H9 (cell line): ENCODE results near the gene LDHA. TPM values are rescaled to one million over a fixed set of nuclear protein-coding genes. Genes with fewer than 3 reads are reported as not detected.

Experiments used
- DNase-seq: peaks from one replicate; pipeline ENCODE4 v3.0.0-alpha.2; 2017
- H2AFZ ChIP-seq: one replicate; pipeline ENCODE4 v1.6.1; 2013; ENCODE audit warnings: mild to moderate bottlenecking, low read length, control low read depth, moderate library complexity
- H2AK5ac ChIP-seq: 2 replicates; pipeline ENCODE4 v1.6.1; 2013; ENCODE audit warnings: low read length, control low read depth, mixed read lengths; ENCODE audit not compliant: insufficient read length
- H2BK120ac ChIP-seq: one replicate; pipeline ENCODE4 v1.6.1; 2013; ENCODE audit warnings: low read depth, mild to moderate bottlenecking, low read length, control low read depth, inconsistent platforms; ENCODE audit not compliant: poor library complexity, severe bottlenecking
- H2BK12ac ChIP-seq: 2 replicates; pipeline ENCODE4 v1.6.1; 2013; ENCODE audit warnings: low read length, control low read depth, mixed read lengths, low read depth; ENCODE audit not compliant: insufficient read length
- H2BK15ac ChIP-seq: 2 replicates; pipeline ENCODE4 v1.6.1; 2013; ENCODE audit warnings: low read depth, low read length, control low read depth
- H2BK20ac ChIP-seq: one replicate; pipeline ENCODE4 v1.6.1; 2013; ENCODE audit warnings: low read depth, mild to moderate bottlenecking, low read length, control low read depth, inconsistent platforms; ENCODE audit not compliant: poor library complexity, severe bottlenecking
- H2BK5ac ChIP-seq: 2 replicates; pipeline ENCODE4 v1.6.1; 2013; ENCODE audit warnings: low read length, control low read depth, mixed read lengths; ENCODE audit not compliant: insufficient read length
- H3K14ac ChIP-seq: 2 replicates; pipeline ENCODE4 v1.6.1; 2013; ENCODE audit warnings: low read length, control low read depth; ENCODE audit not compliant: insufficient read depth
- H3K18ac ChIP-seq: 2 replicates; pipeline ENCODE4 v1.6.1; 2013; ENCODE audit warnings: low read depth, mild to moderate bottlenecking, mixed read lengths, low read length, control low read depth; ENCODE audit not compliant: insufficient read length
- H3K23ac ChIP-seq: 2 replicates; pipeline ENCODE4 v1.6.1; 2013; ENCODE audit warnings: low read length, control low read depth, mixed read lengths, low read depth; ENCODE audit not compliant: insufficient read length
- H3K23me2 ChIP-seq: 2 replicates; pipeline ENCODE4 v1.6.1; 2013; ENCODE audit warnings: low read depth, mild to moderate bottlenecking, mixed read lengths, low read length, control low read depth; ENCODE audit not compliant: insufficient read length, poor library complexity, severe bottlenecking
- H3K27ac ChIP-seq: 2 replicates; pipeline ENCODE4 v1.5.1; 2013; ENCODE audit warnings: low read length, control low read depth, mixed read lengths, low read depth; ENCODE audit not compliant: insufficient read length
- H3K27me3 ChIP-seq: 2 replicates; pipeline ENCODE4 v1.6.1; 2013; ENCODE audit warnings: low read length, control low read depth, inconsistent platforms; ENCODE audit not compliant: insufficient read depth
- H3K4ac ChIP-seq: 2 replicates; pipeline ENCODE4 v1.6.1; 2013; ENCODE audit warnings: low read depth, mild to moderate bottlenecking, control low read depth, inconsistent platforms, low read length, moderate library complexity
- H3K4me1 ChIP-seq: 2 replicates; pipeline ENCODE4 v1.6.1; 2013; ENCODE audit warnings: low read length, control low read depth, inconsistent platforms; ENCODE audit not compliant: insufficient read depth
- H3K4me2 ChIP-seq: 2 replicates; pipeline ENCODE4 v1.6.1; 2013; ENCODE audit warnings: low read length, control low read depth, mixed read lengths; ENCODE audit not compliant: insufficient read length, insufficient read depth
- H3K56ac ChIP-seq: 2 replicates; pipeline ENCODE4 v1.6.1; 2013; ENCODE audit warnings: low read depth, mild to moderate bottlenecking, mixed read lengths, low read length, control low read depth; ENCODE audit not compliant: insufficient read length
- H3K79me1 ChIP-seq: 2 replicates; pipeline ENCODE4 v1.6.1; 2013; ENCODE audit warnings: low read depth, mild to moderate bottlenecking, moderate library complexity, low read length, control low read depth, inconsistent platforms; ENCODE audit not compliant: insufficient read depth, poor library complexity, severe bottlenecking
- H3K79me2 ChIP-seq: 2 replicates; pipeline ENCODE4 v1.6.1; 2013; ENCODE audit warnings: low read length, control low read depth, inconsistent platforms; ENCODE audit not compliant: insufficient read depth
- H3K9ac ChIP-seq: 2 replicates; pipeline ENCODE4 v1.6.1; 2013; ENCODE audit warnings: low read length, control low read depth, mixed read lengths; ENCODE audit not compliant: insufficient read length; ENCODE audit errors: extremely low read depth
- H3K9me3 ChIP-seq: one replicate; pipeline ENCODE4 v1.6.1; 2013; ENCODE audit warnings: low read depth, low read length, inconsistent platforms; ENCODE audit not compliant: control insufficient read depth
- H3T11ph ChIP-seq: one replicate; pipeline ENCODE4 v1.6.1; 2013; ENCODE audit warnings: mild to moderate bottlenecking, low read length, control low read depth, inconsistent platforms
- H4K20me1 ChIP-seq: one replicate; pipeline ENCODE4 v1.6.1; 2013; ENCODE audit not compliant: control insufficient read depth, insufficient read length, insufficient read depth
- H4K5ac ChIP-seq: 2 replicates; pipeline ENCODE4 v1.6.1; 2013; ENCODE audit warnings: low read depth, mild to moderate bottlenecking, mixed read lengths, low read length, control low read depth; ENCODE audit not compliant: insufficient read length
- H4K8ac ChIP-seq: replicated peaks from 2 replicates; pipeline ENCODE4 v1.6.1; 2013; ENCODE audit warnings: low read length, control low read depth, mixed read lengths, low read depth; ENCODE audit not compliant: insufficient read length
- H4K91ac ChIP-seq: 2 replicates; pipeline ENCODE4 v1.6.1; 2013; ENCODE audit warnings: low read depth, mild to moderate bottlenecking, moderate library complexity, mixed read lengths, low read length, control low read depth; ENCODE audit not compliant: insufficient read length
- H3K27ac Mint-ChIP-seq, 3 experiments: 2 replicates in 2 of 3; 3 replicates in 1 of 3; pipeline ENCODE4 v1.8.0; 2020 to 2021; ENCODE audit warnings: mixed read lengths in 3 of 3, mild to moderate bottlenecking in 1 of 3, moderate library complexity in 1 of 3
- H3K27me3 Mint-ChIP-seq: 2 replicates; pipeline ENCODE4 v1.8.0; 2021; ENCODE audit warnings: low read depth, mild to moderate bottlenecking, moderate library complexity, mixed read lengths
- H3K36me3 Mint-ChIP-seq, 3 experiments: 2 replicates in 2 of 3; 3 replicates in 1 of 3; pipeline ENCODE4 v1.8.0; 2020 to 2021; ENCODE audit warnings: low read depth in 3 of 3, mixed read lengths in 3 of 3; ENCODE audit not compliant: insufficient read depth in 1 of 3
- H3K4me1 Mint-ChIP-seq, 2 experiments: 2 replicates each; pipeline ENCODE4 v1.8.0; 2020; ENCODE audit warnings: mixed read lengths in 2 of 2
- H3K4me3 Mint-ChIP-seq, 2 experiments: 2 replicates in 1 of 2; 3 replicates in 1 of 2; pipeline ENCODE4 v1.8.0; 2020 to 2021; ENCODE audit warnings: mild to moderate bottlenecking in 2 of 2, mixed read lengths in 2 of 2, moderate library complexity in 1 of 2
- H3K9me3 Mint-ChIP-seq, 2 experiments: 2 replicates in 1 of 2; 3 replicates in 1 of 2; pipeline ENCODE4 v1.8.0; 2020; ENCODE audit warnings: mild to moderate bottlenecking in 2 of 2, mixed read lengths in 2 of 2, moderate library complexity in 1 of 2
- WGBS: extraction: QIAGEN DNeasy Blood & Tissue Kit; methylation state at CpG from one replicate; pipeline ENCODE4 v1.1.7; 2013; ENCODE audit warnings: missing lambda C conversion rate, low lambda C conversion rate, mixed read lengths; ENCODE audit not compliant: insufficient read length; ENCODE audit errors: extremely low coverage; 5-methylcytosine and 5-hydroxymethylcytosine counted together
- microRNA-seq: library from miRNA; unstranded; fragments of <30 nt; microRNA quantifications from one replicate; pipeline ENCODE4, GENCODE V29; 2020; ENCODE audit warnings: borderline microRNAs expressed
- total RNA-seq: library from RNA; stranded (reverse); gene quantifications from 2 replicates; pipeline ENCODE4 v1.2.1, GENCODE V29; 2021
- TF ChIP-seq, protein P1 (sequence below): fragments of 200-600 bp; sonication (generic); conservative IDR thresholded peaks from 3 replicates; pipeline ENCODE4 v1.8.0; 2021; ENCODE audit warnings: antibody characterized with exemption, mild to moderate bottlenecking

Gene LDHA
- total RNA-seq, 1 experiment from 2014 or later, result 720 TPM

DNA sequence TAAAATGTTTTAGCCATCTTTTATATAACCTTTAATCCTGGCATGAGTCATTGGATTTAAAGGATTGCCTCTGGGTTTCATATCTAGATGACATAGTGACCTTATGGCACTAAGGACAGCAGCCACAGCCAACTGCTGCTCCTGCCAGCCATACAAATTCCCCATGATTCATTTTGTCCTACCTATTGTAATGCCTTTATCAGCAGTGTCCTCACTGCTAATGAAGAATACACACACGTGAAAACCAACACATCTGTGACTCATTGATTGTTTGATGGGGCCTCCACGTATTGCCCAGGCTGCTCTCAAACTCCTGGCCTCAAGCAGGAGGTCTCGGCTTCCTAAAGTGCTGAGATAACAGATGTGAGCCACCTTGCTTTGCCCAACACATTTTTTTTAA, 63.1 kb downstream of the LDHA start:
- no CpG with 5 or more reads among the region's 3 CpGs for WGBS

More for the DNA sequence above, 63.1 kb downstream of the LDHA start:
- no peak overlapping the region for H3T11ph ChIP-seq
- no peak for DNase-seq
- H3K36me3 Mint-ChIP-seq, result no peaks in the 10 kb centered on the region
- H2AFZ ChIP-seq, result no peak overlapping the region
- H3K4ac ChIP-seq, result no peak overlapping the region
- no peaks in the 10 kb centered on the region for H4K20me1 ChIP-seq
- no peak overlapping the region for H2BK20ac ChIP-seq
- H3K23ac ChIP-seq, result no peak overlapping the region
- H3K79me2 ChIP-seq, result no peaks in the 10 kb centered on the region
- H3K9me3 Mint-ChIP-seq, result no peaks in the 10 kb centered on the region
- H2BK120ac ChIP-seq, result no peak overlapping the region
- no peak overlapping the region for H3K18ac ChIP-seq
- no peaks in the 10 kb centered on the region for H3K4me1 ChIP-seq
- no peak overlapping the region for H3K56ac ChIP-seq
- no peak overlapping the region for H4K91ac ChIP-seq
- H3K14ac ChIP-seq, result no peak overlapping the region
- no peak overlapping the region for H3K4me2 ChIP-seq
- H4K8ac ChIP-seq, result no peak overlapping the region
- H3K79me1 ChIP-seq, result no peaks in the 10 kb centered on the region
- H4K5ac ChIP-seq, result no peak overlapping the region
- no peak overlapping the region for H3K27ac Mint-ChIP-seq
- no peaks in the 10 kb centered on the region for H3K23me2 ChIP-seq
- peaks cover 8 to 9% of the 10 kb centered on the region in 2 experiments for H3K4me1 Mint-ChIP-seq
- no peak overlapping the region for H3K4me3 Mint-ChIP-seq
- H3K9ac ChIP-seq, result no peak overlapping the region
- no peak overlapping the region for H2AK5ac ChIP-seq
- no peak overlapping the region for H3K27ac ChIP-seq
- no peak overlapping the region for H2BK15ac ChIP-seq
- H2BK12ac ChIP-seq, result no peak overlapping the region
- no peaks in the 10 kb centered on the region for H3K27me3 ChIP-seq
- H2BK5ac ChIP-seq, result no peak overlapping the region
- H3K27me3 Mint-ChIP-seq, result peaks cover 4% of the 10 kb centered on the region; the same call in 1 of the 2 replicates
- no peaks in the 10 kb centered on the region for H3K9me3 ChIP-seq
- TF ChIP-seq, protein P1, sequence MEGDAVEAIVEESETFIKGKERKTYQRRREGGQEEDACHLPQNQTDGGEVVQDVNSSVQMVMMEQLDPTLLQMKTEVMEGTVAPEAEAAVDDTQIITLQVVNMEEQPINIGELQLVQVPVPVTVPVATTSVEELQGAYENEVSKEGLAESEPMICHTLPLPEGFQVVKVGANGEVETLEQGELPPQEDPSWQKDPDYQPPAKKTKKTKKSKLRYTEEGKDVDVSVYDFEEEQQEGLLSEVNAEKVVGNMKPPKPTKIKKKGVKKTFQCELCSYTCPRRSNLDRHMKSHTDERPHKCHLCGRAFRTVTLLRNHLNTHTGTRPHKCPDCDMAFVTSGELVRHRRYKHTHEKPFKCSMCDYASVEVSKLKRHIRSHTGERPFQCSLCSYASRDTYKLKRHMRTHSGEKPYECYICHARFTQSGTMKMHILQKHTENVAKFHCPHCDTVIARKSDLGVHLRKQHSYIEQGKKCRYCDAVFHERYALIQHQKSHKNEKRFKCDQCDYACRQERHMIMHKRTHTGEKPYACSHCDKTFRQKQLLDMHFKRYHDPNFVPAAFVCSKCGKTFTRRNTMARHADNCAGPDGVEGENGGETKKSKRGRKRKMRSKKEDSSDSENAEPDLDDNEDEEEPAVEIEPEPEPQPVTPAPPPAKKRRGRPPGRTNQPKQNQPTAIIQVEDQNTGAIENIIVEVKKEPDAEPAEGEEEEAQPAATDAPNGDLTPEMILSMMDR, result no peak

Small RNAs within 50 kb of the gene (microRNA-seq; reads per million reads assigned to microRNA genes)
- gene MIR3159, result not detected

Other genes starting within 250 kb of the LDHA start
- gene MRGPRX4, start 221.7 kb upstream of the LDHA start, total RNA-seq, result not detected in 2 replicates
- gene SAA4, start 157.8 kb upstream of the LDHA start, total RNA-seq, result not detected in 2 replicates
- gene SAA2, start 145.9 kb upstream of the LDHA start, total RNA-seq, result not detected in 2 replicates
- not detected in 2 replicates for gene SAA1, start 128.3 kb upstream of the LDHA start, total RNA-seq
- gene HPS5, start 72.4 kb upstream of the LDHA start, total RNA-seq, result 15.4 TPM in 2 replicates
- 39.4 and 39.5 TPM in 2 replicates for gene GTF2H1, start 72.0 kb upstream of the LDHA start, total RNA-seq
- gene LDHC, start 17.8 kb downstream of the LDHA start, total RNA-seq, result 0.94 and 1.6 TPM in 2 replicates
- gene LDHAL6A, start 61.3 kb downstream of the LDHA start, total RNA-seq, result not detected in 2 replicates
- gene TSG101, start 132.4 kb downstream of the LDHA start, total RNA-seq, result 48.1 and 50.3 TPM in 2 replicates
- gene UEVLD, start 194.2 kb downstream of the LDHA start, total RNA-seq, result 7.8 and 7.9 TPM in 2 replicates
- 2.8 and 3.7 TPM in 2 replicates for gene MISFA, start 205.2 kb downstream of the LDHA start, total RNA-seq
- 15.9 and 16.8 TPM in 2 replicates for gene SPTY2D1, start 239.8 kb downstream of the LDHA start, total RNA-seq